ENCODE data around the gene PCYT2.

DNA sequence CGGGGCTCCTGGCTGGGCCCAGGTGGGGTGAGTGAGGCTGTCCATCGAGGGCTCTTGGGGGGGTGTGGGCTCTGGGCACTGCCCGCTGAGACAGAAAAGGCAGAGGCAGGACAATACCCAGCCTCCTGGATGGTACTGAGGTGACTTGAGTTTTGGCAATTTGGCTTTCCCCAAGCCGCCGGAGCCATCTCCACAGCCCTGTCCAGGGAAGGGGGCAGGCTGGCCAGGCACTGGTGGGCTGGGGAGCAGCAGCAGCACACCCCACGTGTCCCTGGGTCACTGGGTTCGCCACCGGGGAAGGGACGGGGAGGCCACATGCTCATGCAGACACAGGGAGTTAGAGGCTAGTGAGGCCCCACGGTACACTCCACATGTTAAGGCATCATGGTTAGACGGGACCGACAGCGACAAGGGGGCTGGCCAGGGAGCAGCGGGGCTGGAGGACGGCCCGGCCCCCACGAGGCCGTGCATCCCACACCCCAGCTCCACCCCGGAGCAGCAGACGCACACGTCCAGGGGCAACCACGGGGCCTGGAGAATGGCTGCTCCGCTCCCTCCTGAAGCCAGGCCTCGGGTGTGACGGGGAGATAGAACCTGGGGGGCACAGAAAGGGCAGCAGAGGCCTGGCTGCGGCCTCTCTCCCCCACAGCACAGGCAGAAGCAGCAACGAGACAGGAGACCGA lies 43.1 kb downstream of the PCYT2 start:
- TF ChIP-seq ARNTL (CRISPR knock-in tag; IDR thresholded peaks at IDR 0.05; ENCODE audit: borderline replicate concordance, low read depth) = no peak
- no peak for TF ChIP-seq RARB (CRISPR knock-in tag; IDR thresholded peaks at IDR 0.05)
- TF ChIP-seq, protein P1, sequence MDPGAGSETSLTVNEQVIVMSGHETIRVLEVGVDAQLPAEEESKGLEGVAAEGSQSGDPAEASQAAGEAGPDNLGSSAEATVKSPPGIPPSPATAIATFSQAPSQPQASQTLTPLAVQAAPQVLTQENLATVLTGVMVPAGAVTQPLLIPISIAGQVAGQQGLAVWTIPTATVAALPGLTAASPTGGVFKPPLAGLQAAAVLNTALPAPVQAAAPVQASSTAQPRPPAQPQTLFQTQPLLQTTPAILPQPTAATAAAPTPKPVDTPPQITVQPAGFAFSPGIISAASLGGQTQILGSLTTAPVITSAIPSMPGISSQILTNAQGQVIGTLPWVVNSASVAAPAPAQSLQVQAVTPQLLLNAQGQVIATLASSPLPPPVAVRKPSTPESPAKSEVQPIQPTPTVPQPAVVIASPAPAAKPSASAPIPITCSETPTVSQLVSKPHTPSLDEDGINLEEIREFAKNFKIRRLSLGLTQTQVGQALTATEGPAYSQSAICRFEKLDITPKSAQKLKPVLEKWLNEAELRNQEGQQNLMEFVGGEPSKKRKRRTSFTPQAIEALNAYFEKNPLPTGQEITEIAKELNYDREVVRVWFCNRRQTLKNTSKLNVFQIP (CRISPR knock-in tag; IDR thresholded peaks at IDR 0.05; ENCODE audit: borderline replicate concordance, low read depth) = no peak
- peak; percentile 91 for TF ChIP-seq GLIS3 (CRISPR knock-in tag; IDR thresholded peaks at IDR 0.05)
- TF ChIP-seq ZFP30 (CRISPR knock-in tag; IDR thresholded peaks at IDR 0.05) = no peak
- no peak for TF ChIP-seq CREB5 (CRISPR knock-in tag; IDR thresholded peaks at IDR 0.05; ENCODE audit: low read depth)
- TF ChIP-seq PATZ1 (CRISPR knock-in tag; IDR thresholded peaks at IDR 0.05; ENCODE audit: borderline replicate concordance) = no peak; the same call in 1 of the 2 replicates
- TF ChIP-seq ESRRG (CRISPR knock-in tag; IDR thresholded peaks at IDR 0.05) = 0 out of 2 replicates have a peak, but pooled peaks have one; percentile 20

All from SK-N-SH treated with all-trans-retinoic acid at 6 μM for 48 hours (cell line).